K562 (cell line): ENCODE results near the gene SIGLEC15. TPM values are rescaled to one million over a fixed set of nuclear protein-coding genes. Genes with fewer than 3 reads are reported as not detected.

ENCODE experiments used
- ATAC-seq: fragments of 200-7000 bp; cut with Tn5 transposase; 3 replicates; pipeline ENCODE4 v1.9.1; 2020; ENCODE audit warnings: moderate library complexity
- BruUV-seq: library from RNA; stranded (reverse); fragments of 400-500 nt; replicated peaks from 2 replicates; lab custom pipeline; 2021; lab: Mats Ljungman, UMichigan
- CTCF ChIA-PET: fragments of 300-600 bp; formaldehyde crosslinking; extraction: SDS; loops from one replicate; lab custom pipeline; 2021; ENCODE audit warnings: low intra/inter-chr PET ratio; lab: Yijun Ruan, JAX
- POLR2A ChIA-PET: fragments of 300-600, 350-650 bp; sonication (Branson Sonifier 250); formaldehyde crosslinking; extraction: SDS; loops from one replicate; lab custom pipeline; 2021; ENCODE audit warnings: antibody characterized with exemption, inconsistent platforms; lab: Yijun Ruan, JAX
- DNase-seq, 4 experiments: peaks; one replicate each; pipeline versions ENCODE4 v3.0.0 to v3.0.0-alpha.2; 2011 to 2018; ENCODE audit warnings: low spot score in 3 of 4, mixed read lengths in 3 of 4; ENCODE audit errors: extremely low read depth in 1 of 4
- FAIRE-seq: peaks from 2 replicates; lab custom pipeline; 2011; peaks lifted over from hg19 to GRCh38; lab: Jason Lieb, UNC
- H2AFZ ChIP-seq: 2 replicates; pipeline ENCODE4 v1.6.0; 2011; ENCODE audit warnings: low read depth, low read length, control low read depth, inconsistent platforms
- H3K27ac ChIP-seq: fragments of 200-600 bp; 3 replicates; pipeline ENCODE4 v1.8.0; 2011; ENCODE audit warnings: low read depth, mild to moderate bottlenecking, control low read depth, inconsistent platforms, low read length, moderate library complexity, mixed read lengths; ENCODE audit errors: extremely low read depth
- H3K27me3 ChIP-seq, 2 experiments: fragments of 300-600 bp in 1 of 2; 2 replicates in 1 of 2; 3 replicates in 1 of 2; pipeline versions ENCODE4 v1.6.0 to v1.8.0; 2011; ENCODE audit warnings: inconsistent platforms in 2 of 2, low read length in 2 of 2, mild to moderate bottlenecking in 1 of 2, mixed read lengths in 1 of 2, moderate library complexity in 1 of 2; ENCODE audit not compliant: control insufficient read depth in 2 of 2, insufficient read depth in 2 of 2
- H3K36me3 ChIP-seq: fragments of 300-600 bp; 3 replicates; pipeline ENCODE4 v1.8.0; 2011; ENCODE audit warnings: mild to moderate bottlenecking, low read length, inconsistent platforms; ENCODE audit not compliant: control insufficient read depth, insufficient read depth
- H3K4me1 ChIP-seq, 2 experiments: fragments of 200-600 bp in 1 of 2; replicated peaks in 1 of 2; 2 replicates in 1 of 2; 3 replicates in 1 of 2; pipeline versions ENCODE4 v1.5.1 to v1.8.0; 2011; ENCODE audit warnings: inconsistent platforms in 2 of 2, low read length in 2 of 2, mild to moderate bottlenecking in 1 of 2, mixed read lengths in 1 of 2, moderate library complexity in 1 of 2; ENCODE audit not compliant: control insufficient read depth in 2 of 2, insufficient read depth in 2 of 2
- H3K4me2 ChIP-seq: 2 replicates; pipeline ENCODE4 v1.6.1; 2011; ENCODE audit warnings: low read length, control low read depth, inconsistent platforms, mixed read lengths; ENCODE audit not compliant: insufficient read depth
- H3K4me3 ChIP-seq: fragments of 200-600 bp; sonication (generic), shearing (Covaris generic); 2 replicates; pipeline ENCODE4 v1.5.1; 2016; ENCODE audit warnings: control low read depth, inconsistent platforms
- H3K79me2 ChIP-seq: fragments of 200-600 bp; 3 replicates; pipeline ENCODE4 v1.8.0; 2011; ENCODE audit warnings: low read length, inconsistent platforms; ENCODE audit not compliant: control insufficient read depth, insufficient read depth
- H3K9ac ChIP-seq, 2 experiments: 2 replicates each; pipeline versions ENCODE4 v1.6.0 to v1.6.1; 2011; ENCODE audit warnings: low read depth in 2 of 2, low read length in 2 of 2, control low read depth in 1 of 2, inconsistent platforms in 1 of 2, mild to moderate bottlenecking in 1 of 2, mixed read lengths in 1 of 2; ENCODE audit not compliant: insufficient read depth in 1 of 2
- H3K9me1 ChIP-seq: one replicate; pipeline ENCODE4 v1.6.0; 2011; ENCODE audit warnings: inconsistent platforms, mild to moderate bottlenecking, low read length, moderate library complexity; ENCODE audit not compliant: control insufficient read depth, insufficient read depth
- H3K9me3 ChIP-seq: replicated peaks from 2 replicates; pipeline ENCODE4 v1.5.1; 2011; ENCODE audit warnings: low read depth, low read length, inconsistent platforms; ENCODE audit not compliant: control insufficient read depth, insufficient read depth
- H4K20me1 ChIP-seq: replicated peaks from 2 replicates; pipeline ENCODE4 v1.6.1; 2011; ENCODE audit warnings: low read length, inconsistent platforms, mixed read lengths; ENCODE audit not compliant: control insufficient read depth, insufficient read depth
- FOXJ2 ChIP-seq: fragments of 200-800 bp; sonication (Bioruptor generic); IDR thresholded peaks from 2 replicates; pipeline ENCODE4 v1.6.1; 2016; ENCODE audit warnings: missing genetic modification characterization, missing compliant biosample characterization
- FOXP4 ChIP-seq: sonication (generic); formaldehyde crosslinking; IDR thresholded peaks from 2 replicates; pipeline ENCODE4 v1.8.0; 2022; ENCODE audit warnings: mild to moderate bottlenecking, missing genetic modification reagents, borderline replicate concordance
- GTF2F1 ChIP-seq: IDR thresholded peaks from 2 replicates; pipeline ENCODE4 v1.6.1; 2011; ENCODE audit warnings: low read depth, low read length, improper control_type of control experiment
- MCM7 ChIP-seq, 2 experiments: fragments of 450-650 bp; IDR thresholded peaks; 2 replicates each; pipeline ENCODE4 v1.6.1; 2016 to 2018
- PML ChIP-seq: IDR thresholded peaks from 2 replicates; pipeline ENCODE4 v1.6.1; 2012; ENCODE audit warnings: low read length, inconsistent platforms
- POLR2B ChIP-seq: fragments of 450-650 bp; IDR thresholded peaks from 2 replicates; pipeline ENCODE4 v1.6.1; 2018; ENCODE audit warnings: low read depth; ENCODE audit not compliant: partially characterized antibody
- RBM14 ChIP-seq: fragments of 200-400 bp; formaldehyde crosslinking; IDR thresholded peaks from 2 replicates; pipeline ENCODE4 v1.6.1; 2018; ENCODE audit warnings: low read depth, mild to moderate bottlenecking, low read length, moderate library complexity, borderline replicate concordance; ENCODE audit not compliant: insufficient read depth
- RFX5 ChIP-seq: IDR thresholded peaks from 2 replicates; pipeline ENCODE4 v1.6.1; 2011; ENCODE audit warnings: low read depth, mild to moderate bottlenecking, improper control_type of control experiment, low read length
- RNF2 ChIP-seq: sonication (generic); IDR thresholded peaks from 2 replicates; pipeline ENCODE4 v1.6.1; 2016
- TGIF2 ChIP-seq: sonication (generic); formaldehyde crosslinking; IDR thresholded peaks from 2 replicates; pipeline ENCODE4 v1.8.1; 2022; ENCODE audit warnings: mild to moderate bottlenecking, missing genetic modification reagents, moderate library complexity
- TRIM28 ChIP-seq: fragments of 450-650 bp; IDR thresholded peaks from 2 replicates; pipeline ENCODE4 v1.6.1; 2017
- YY1 ChIP-seq, 3 experiments: IDR thresholded peaks; 2 replicates each; pipeline ENCODE4 v1.6.1; 2011; ENCODE audit warnings: low read length in 2 of 3, mild to moderate bottlenecking in 2 of 3, moderate library complexity in 2 of 3, borderline replicate concordance in 1 of 3, control low read depth in 1 of 3, low read depth in 1 of 3; ENCODE audit not compliant: insufficient read depth in 3 of 3, insufficient replicate concordance in 2 of 3, control insufficient read depth in 1 of 3, insufficient read length in 1 of 3; ENCODE audit errors: extremely low read depth in 1 of 3
- ZNF140 ChIP-seq: fragments of 250-450 bp; sonication (Bioruptor Pico); IDR thresholded peaks from 2 replicates; pipeline ENCODE4 v1.8.0; 2021; ENCODE audit warnings: moderate library complexity, mild to moderate bottlenecking, inconsistent platforms
- ZNF354B ChIP-seq: fragments of 250-450 bp; sonication (Bioruptor Pico); IDR thresholded peaks from 2 replicates; pipeline ENCODE4 v1.4.0; 2020
- WGBS: fragments of 100-300 bp; shearing (Covaris generic); methylation state at CpG from one replicate; pipeline ENCODE4 v1.1.6; 2016; ENCODE audit warnings: low coverage, mixed read lengths; ENCODE audit not compliant: insufficient coverage; ENCODE audit errors: missing lambda C conversion rate; 5-methylcytosine and 5-hydroxymethylcytosine counted together
- in situ Hi-C: fragments of 300-500 bp; cut with MboI; formaldehyde crosslinking; loops from 4 replicates; pipeline ENCODE4 v1.15.0; 2018; ENCODE audit warnings: inconsistent platforms, mixed read lengths
- intact Hi-C: fragments of 100-400 bp; cut with micrococcal nuclease; formaldehyde crosslinking; loops from 2 replicates; pipeline ENCODE4 v1.14.2; 2022
- polyA plus RNA-seq, 8 experiments: library from polyadenylated mRNA; depleted of rRNA in 4 of 8; stranded (reverse) in 5 of 8; unstranded in 3 of 8; fragments of >200 nt; fragmentation: Nextera tagmentation in 2 of 8; fragmentation: Illumina TruSeq in 1 of 8; extraction: Ambion mirVana in 2 of 8; extraction: Trizol in 1 of 8; gene quantifications; 2 replicates each; pipeline versions ENCODE4 v1.2.1 to v1.2.3, GENCODE V29; 2011 to 2014; ENCODE audit warnings: inconsistent platforms in 1 of 8, missing spikeins in 1 of 8
- total RNA-seq, 7 experiments: library from RNA; depleted of rRNA in 6 of 7; stranded (reverse); fragments of >200 nt in 6 of 7; fragmentation: Illumina TruSeq in 2 of 7; extraction: Trizol in 2 of 7; gene quantifications; 2 replicates each; pipeline versions ENCODE4 v1.2.1 to v1.2.3, GENCODE V29; 2011 to 2021; ENCODE audit warnings: low replicate concordance in 1 of 7

Gene SIGLEC15
- total and polyA plus RNA-seq, 9 of the 15 experiments (the other 6 are each of a cell fraction or from before 2014, with no cell fraction given): not detected

- Histone ChIP-seq H3K79me2 (no peaks in the 10 kb centered on the region), H3K36me3 (no peaks in the 10 kb centered on the region), H3K4me2 (no peak overlapping the region), H4K20me1 (no peaks in the 10 kb centered on the region), H3K9me1 (no peaks in the 10 kb centered on the region), H3K9ac (no peak overlapping the region), H3K27ac (no peak overlapping the region), H3K4me3 (no peak overlapping the region), H3K9me3 (no peaks in the 10 kb centered on the region), H3K27me3 (peaks cover 0 to 9% of the 10 kb centered on the region in 2 experiments; a peak in 2 of 5 replicates), H3K4me1 (no peaks in the 10 kb centered on the region), H2AFZ (no peak overlapping the region)
- 0% methylated on average over 3 of the region's 3 CpGs for WGBS
- ChIA-PET POLR2A (no interaction called here), CTCF (no interaction called here)
- FAIRE-seq: no peak
- DNase-seq: no peak
- TF ChIP-seq RNF2 (no peak), ZNF354B (CRISPR knock-in tag) (no peak), ZNF140 (no peak), TGIF2 (CRISPR knock-in tag) (no peak), FOXJ2 (tag) (no peak), TRIM28 (no peak)
- in situ Hi-C loops: no loop called here
- intact Hi-C loops: no loop called here
- BruUV-seq: no TSS peak
- ATAC-seq: no peak
These were observed 5.2 kb upstream of the SIGLEC15 start for GRCh38 chr18:45820106-45820745.

- no peak for FAIRE-seq
- in situ Hi-C loops: no loop called here
- no peak for TF ChIP-seq POLR2B
- TF ChIP-seq TRIM28: no peak
- no peak for TF ChIP-seq FOXP4 (CRISPR knock-in tag)
- no peak for TF ChIP-seq PML
- TF ChIP-seq MCM7 (IDR thresholded peaks at IDR 0.05): no peak
- TF ChIP-seq RFX5: no peak
- TF ChIP-seq GTF2F1: no peak
- no peak for TF ChIP-seq YY1 (IDR thresholded peaks at IDR 0.05; ENCODE audit: borderline replicate concordance in 1 of 3, control insufficient read depth in 1 of 3, extremely low read depth in 1 of 3, insufficient read depth in 3 of 3, insufficient read length in 1 of 3, insufficient replicate concordance in 2 of 3, low read depth in 1 of 3, low read length in 2 of 3)
- TF ChIP-seq RBM14: no peak
These were observed 4.4 kb upstream of the SIGLEC15 start for GRCh38 chr18:45821026-45821425.

More at GRCh38 chr18:45821026-45821425, 4.4 kb upstream of the SIGLEC15 start:
- H3K9me1 ChIP-seq: no peaks in the 10 kb centered on the region
- 0% methylated on average over 2 of the region's 2 CpGs for WGBS
- no peaks in the 10 kb centered on the region for H3K36me3 ChIP-seq
- no peaks in the 10 kb centered on the region for H3K4me1 ChIP-seq
- no peaks in the 10 kb centered on the region for H4K20me1 ChIP-seq
- H3K9ac ChIP-seq: no peak overlapping the region
- no peaks in the 10 kb centered on the region for H3K9me3 ChIP-seq
- H3K27ac ChIP-seq: no peak overlapping the region
- H2AFZ ChIP-seq: no peak overlapping the region
- no peak for ATAC-seq
- ChIA-PET CTCF (no interaction called here), POLR2A (no interaction called here)
- no TSS peak for BruUV-seq
- H3K27me3 ChIP-seq: peaks cover 0 to 9% of the 10 kb centered on the region in 2 experiments; a peak in 2 of 5 replicates
- DNase-seq: no peak
- H3K4me3 ChIP-seq: no peak overlapping the region
- H3K4me2 ChIP-seq: no peak overlapping the region
- intact Hi-C loops: no loop called here
- H3K79me2 ChIP-seq: no peaks in the 10 kb centered on the region
